IPS-18c (cell line): ENCODE data around the gene DAPL1.

Experiments
- H3K4me3 ChIP-seq: 2 replicates; pipeline ENCODE4 v1.7.0; 2013; ENCODE audit warnings: low read depth, mild to moderate bottlenecking, low read length, moderate library complexity; ENCODE audit not compliant: insufficient read depth
- H3K9me3 ChIP-seq: one replicate; pipeline ENCODE4 v1.6.1; 2013; ENCODE audit warnings: mild to moderate bottlenecking, low read length, moderate library complexity; ENCODE audit not compliant: control insufficient read depth, insufficient read depth

The DAPL1 gene, protein sequence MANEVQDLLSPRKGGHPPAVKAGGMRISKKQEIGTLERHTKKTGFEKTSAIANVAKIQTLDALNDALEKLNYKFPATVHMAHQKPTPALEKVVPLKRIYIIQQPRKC

DNA sequence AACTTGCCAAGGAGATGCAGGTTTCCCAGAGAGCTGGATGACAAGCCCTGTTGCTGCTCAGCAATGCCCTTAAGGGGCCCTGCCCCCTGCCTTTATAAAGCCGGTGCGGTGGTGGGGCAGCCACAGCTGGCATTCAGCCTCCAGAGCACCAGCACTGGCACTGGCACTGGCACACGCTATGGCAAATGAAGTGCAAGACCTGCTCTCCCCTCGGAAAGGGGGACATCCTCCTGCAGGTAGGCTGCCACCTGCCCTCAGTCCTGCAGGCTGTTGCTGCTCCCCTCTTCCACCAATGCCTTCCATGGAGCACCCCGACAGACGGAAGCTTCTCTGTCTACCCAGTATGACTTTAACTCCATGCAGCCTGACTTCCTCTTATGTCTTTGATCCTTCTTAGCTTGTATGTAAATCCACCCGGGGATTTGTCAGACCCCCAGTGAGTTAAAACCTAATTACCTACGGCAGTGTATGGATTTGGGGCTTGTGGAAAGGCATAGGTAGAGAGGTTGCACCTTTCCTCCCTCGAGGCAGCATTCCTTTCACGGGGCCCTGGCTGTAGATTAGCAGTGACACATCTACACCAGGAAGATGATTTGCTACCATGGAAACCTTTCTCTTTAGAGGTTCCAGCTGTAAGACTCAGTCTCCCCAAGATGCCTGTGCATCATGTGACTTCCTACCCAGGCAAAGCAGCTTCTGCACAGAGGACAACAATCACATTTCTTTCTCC lies at the start of gene DAPL1:
Gene DAPL1, plus strand, starts transcription at position 123 of the 730 bp plus-strand sequence. Its CDS starts 56 bp downstream, at position 179.
- Histone ChIP-seq H3K4me3 (no peak within 1 kb of the TSS), H3K9me3 (no peaks in the 10 kb centered on the region)

DNA sequence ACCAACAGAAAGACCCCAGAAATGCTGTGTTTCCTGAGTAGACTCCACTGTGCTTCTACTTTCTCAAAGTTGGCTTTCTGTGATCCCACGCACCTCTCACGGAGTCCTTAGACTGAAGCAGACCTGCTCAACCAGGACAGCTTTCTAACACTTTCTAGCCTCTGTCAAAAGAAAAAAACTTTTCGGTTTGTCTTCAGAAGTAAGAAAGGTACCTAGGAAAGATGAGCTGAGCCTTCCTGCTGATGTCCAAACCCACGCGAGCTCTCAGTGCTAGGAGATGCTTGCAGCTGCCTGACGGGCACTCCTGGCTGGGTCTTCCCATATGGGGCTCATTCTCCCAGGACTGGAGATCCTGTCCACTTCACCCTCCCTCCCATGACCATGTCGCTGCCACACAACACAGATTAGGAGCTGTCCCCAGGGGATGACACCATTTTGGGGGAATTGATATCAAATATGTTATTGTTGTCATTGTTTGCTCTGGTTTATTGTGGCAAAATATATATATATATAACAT lies 49.2 kb upstream of the DAPL1 start:
- Histone ChIP-seq H3K4me3 (no peak overlapping the region), H3K9me3 (no peaks in the 10 kb centered on the region)

DNA sequence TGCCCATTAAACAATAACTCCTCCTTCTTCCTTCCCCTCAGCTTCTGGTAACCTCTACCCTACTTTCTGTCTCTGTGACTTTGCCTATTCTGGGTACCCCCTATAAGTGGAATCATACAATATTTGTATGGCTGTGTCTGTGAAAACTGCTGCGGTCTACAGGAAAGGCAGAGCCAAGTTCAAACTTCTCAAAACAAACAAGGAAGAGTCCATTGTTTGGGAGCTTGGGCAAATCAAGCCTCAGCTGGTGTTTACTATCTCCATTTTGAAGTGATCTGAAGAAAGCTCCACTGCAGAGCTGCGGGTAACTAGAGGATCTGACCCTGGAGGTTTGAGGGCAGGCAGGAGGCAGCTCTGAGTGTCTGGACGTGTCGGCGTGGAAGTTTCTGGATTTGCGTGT lies 48.6 kb upstream of the DAPL1 start:
- no peak overlapping the region for H3K4me3 ChIP-seq
- no peaks in the 10 kb centered on the region for H3K9me3 ChIP-seq

DNA sequence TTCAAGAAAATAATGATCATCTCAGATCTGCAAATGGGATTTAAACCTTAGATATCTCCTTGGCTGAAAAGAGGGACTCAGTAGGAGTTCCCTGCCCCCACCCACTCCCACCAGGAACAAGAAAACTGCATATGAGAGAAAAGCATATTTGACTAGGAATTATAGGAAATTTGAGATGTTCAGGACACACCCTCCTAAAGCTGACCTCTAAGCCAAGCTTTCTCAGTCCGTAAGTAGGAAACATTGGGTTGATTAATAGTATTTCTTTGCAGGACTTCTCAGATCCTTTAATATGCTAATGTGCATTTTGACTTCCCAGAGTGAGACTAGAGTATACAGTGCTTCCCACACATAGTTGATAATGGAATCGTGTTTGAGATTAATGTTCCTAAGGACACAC lies 47.8 kb upstream of the DAPL1 start:
- Histone ChIP-seq H3K4me3 (no peak overlapping the region), H3K9me3 (no peaks in the 10 kb centered on the region)

DNA sequence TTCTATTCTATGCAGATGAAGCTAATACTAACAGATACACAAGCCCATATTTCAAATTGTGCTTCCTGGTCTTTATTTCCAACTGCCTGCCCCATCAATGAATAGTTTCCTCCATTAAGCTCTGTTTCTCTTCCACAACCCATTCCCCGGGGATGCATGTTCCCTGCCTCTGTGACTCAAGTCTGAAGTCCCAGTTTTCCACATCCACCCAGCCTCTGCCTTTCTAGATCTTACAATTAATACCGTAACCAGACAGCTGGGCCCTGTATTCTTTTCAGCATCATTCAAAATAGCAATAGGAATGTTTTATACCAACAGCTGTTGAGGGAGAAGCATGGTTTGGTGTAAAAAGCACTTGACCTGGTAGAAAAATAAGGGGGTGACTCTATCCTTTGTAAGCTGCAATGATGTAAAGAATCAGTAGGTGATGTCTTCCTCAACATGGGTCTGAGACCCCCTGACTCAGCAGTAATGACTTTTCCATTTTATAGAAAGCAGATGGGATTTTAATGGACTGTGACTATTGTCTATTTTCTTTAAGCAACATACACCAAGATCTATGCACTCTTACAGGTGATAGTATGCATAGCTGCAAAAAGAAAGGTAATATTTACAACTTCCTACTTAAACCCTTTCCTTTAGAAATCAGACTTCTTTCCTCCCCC lies 46.1 kb upstream of the DAPL1 start:
- H3K4me3 ChIP-seq = no peak overlapping the region
- H3K9me3 ChIP-seq = no peaks in the 10 kb centered on the region

DNA sequence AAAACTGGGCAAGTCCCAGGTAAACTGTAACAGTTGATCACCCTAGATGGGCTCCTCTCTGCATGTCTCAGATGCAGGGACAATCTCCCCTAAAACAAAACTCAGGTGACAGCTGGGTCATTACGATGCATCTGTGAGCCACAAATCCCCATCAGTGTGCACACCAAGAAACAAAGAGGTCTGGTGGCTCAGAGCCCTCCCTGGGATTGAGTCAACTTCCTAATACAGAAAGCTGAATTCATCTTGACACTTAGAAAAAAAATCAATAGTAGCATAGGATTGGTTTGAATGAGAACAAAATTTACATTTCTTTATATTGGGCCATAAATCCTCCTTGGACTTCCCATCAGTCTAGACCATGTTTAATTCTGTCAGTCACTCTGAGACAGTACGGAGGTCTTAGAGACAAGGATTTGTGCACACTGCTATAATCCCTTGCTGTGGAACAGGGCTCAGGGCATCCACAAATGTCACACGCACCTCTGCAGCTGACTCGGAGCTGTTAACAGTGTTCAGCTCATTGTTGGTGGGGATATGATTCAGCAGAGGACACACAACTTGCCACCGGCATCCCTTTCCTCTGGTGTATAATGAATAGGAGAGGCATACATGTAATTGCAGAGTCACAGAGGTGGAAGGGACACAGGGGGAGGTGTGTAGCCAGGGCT lies 44.5 kb upstream of the DAPL1 start:
- no peak overlapping the region for H3K4me3 ChIP-seq

DNA sequence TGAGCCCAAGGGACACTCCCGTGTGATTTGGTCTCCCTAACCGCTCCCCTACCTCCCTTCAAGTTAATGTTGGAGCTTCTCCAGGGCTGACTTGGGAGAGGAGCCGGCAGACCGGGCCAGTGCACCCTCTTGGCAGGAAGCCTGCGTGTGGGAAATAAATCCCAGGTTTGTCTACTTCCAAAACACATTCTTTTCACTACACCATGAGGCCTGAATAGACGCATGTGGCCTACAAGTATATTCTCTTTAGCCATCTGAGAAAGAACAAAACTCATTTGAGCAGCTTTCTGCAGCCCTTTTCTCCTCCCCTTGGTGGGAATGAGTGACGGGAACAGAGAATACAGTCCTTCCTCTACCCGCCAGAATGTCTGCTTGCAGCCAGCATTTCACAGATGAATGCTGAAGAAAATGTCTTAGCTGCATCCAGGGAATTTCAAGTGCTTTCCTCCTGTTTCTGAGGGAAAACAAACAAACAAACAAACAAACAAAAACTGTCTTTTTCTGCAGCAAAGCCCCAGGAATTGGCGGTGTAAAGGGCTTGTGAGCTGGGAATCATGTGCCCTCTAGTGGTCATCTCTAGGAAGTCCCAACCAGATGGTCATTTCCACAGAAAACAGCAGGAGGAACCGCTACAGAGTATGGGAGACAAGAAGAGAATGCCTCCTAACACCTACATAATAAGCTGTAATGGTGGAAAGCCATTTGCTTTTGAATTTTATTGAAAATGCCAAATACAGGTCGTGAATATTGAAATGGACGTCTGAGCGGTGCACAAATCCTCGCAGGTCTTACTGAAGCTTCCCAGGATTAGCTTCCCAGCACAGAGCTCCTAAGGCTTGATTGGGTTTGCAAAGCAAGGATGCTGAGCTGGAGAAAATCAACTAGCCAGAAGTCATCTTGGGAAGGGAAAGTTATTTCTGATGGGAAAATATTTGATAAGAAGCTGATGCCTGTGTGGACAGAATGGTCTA lies 41.2 kb upstream of the DAPL1 start:
- no peaks in the 10 kb centered on the region for H3K9me3 ChIP-seq
- H3K4me3 ChIP-seq = no peak overlapping the region

More for the DNA sequence above, 44.5 kb upstream of the DAPL1 start:
- no peaks in the 10 kb centered on the region for H3K9me3 ChIP-seq

DNA sequence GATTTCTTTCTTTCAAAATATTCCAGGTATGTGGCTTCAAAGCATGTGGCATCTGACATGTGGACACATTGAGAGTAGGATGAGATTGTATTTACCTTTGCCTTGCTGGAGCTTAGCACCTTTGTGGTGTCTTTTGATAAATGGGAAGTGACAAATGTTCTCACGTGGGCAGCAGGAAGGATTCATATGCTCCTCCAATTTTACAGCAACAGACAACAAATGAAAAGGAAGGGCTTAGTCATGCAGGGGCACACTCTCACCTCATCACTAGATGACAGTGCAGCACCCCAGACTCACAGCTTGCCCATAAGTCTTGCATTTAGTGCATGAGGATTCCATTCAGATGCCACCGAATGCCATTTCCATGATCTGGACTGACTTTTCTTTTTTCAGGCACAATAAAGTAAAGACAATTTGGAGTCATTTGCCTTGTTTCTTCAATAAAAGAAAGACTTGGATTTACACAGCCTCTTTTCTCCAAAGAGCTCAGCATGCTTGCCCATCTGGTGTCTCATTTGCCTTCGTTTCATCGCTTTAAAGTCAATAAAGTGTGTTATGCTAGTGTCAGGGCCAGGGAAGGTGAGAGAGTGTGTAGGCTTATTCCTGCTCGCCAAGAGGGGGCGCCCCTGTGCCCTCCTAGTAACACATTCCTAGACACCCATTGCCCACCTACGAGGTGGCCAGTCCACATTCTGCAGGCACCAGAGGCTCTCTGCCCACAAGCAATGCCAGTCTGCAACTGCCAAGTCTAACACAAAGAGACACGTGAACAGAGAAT lies 39.6 kb upstream of the DAPL1 start:
- Histone ChIP-seq H3K4me3 (no peak overlapping the region), H3K9me3 (no peaks in the 10 kb centered on the region)

DNA sequence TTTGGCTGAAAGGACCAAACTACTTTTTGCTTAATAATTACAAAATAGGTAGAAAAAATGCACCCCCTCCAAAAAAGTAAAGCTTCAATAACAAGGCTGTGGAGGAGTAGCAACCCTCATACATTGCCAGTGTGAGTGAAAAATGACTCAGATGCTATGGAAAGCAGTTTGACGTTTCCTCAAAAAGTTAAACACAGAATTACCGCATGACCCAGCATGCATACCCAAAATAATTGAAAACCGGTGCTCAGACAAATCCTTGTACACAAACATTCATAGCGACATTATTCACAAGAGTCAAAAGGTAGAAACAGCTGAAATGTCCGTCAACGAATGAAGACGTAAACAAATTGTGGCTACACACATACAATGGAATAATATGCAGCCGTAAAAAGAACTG lies 38.8 kb upstream of the DAPL1 start:
- no peak overlapping the region for H3K4me3 ChIP-seq
- no peaks in the 10 kb centered on the region for H3K9me3 ChIP-seq

DNA sequence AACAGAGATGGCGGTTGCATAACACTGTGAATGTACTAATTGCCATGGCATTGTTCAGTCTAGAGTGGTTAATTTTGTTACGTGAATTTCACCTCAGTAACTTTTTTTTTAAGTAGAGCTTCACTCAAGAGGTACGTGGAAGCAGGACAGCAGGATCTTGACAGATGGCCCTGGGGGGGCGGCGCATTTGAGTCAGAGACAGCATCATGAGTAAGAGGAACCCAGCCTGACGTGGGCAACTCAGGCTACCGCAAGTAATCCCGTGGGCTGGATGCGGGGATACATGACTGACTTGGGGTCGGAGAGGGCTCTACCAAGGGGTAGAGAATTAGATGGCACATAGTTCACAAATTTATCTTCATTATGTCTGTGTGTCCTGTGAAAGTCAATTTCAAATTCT lies 38.1 kb upstream of the DAPL1 start:
- H3K4me3 ChIP-seq = no peak overlapping the region

DNA sequence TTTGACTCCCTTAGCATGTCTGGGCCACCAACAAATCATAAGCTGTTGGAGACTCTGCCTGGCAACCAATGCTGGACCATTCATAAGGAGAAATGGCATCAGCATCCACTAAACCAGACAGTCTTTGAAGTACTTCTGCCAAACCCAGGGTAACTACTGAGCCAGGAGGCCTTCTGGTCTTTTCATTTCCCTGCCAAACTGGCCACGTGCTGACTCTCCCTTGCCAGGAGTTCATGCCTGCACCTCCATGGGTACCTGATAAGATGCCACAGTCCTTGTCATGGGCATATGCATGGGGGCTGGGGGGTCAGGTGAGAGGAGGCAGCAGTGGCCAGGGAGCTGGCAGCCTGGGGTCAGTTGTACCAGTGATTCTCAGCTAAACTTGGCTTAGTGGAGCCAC lies 34.2 kb upstream of the DAPL1 start:
- H3K4me3 ChIP-seq = no peak overlapping the region
- no peaks in the 10 kb centered on the region for H3K9me3 ChIP-seq

More for the DNA sequence above, 38.1 kb upstream of the DAPL1 start:
- H3K9me3 ChIP-seq = no peaks in the 10 kb centered on the region

DNA sequence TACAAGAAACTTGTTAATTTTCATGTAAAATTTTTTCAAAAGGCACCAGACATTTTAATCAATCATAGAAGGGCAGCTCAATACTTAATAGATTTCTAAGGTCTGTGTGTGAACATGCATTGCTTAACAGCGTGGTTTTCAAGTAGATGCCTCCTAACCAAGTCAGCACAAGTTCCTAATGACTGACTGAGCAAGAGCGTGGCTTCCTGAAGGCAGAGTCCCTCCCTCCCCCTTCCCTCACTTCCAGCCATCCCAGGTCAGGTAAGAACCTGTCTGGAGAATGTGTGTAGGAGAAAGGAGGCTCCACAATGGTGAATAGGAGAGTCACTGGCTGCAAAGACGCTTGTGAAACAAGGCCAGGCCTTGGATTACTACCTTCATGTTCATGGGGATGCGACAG lies 33.5 kb upstream of the DAPL1 start:
- Histone ChIP-seq H3K9me3 (no peaks in the 10 kb centered on the region), H3K4me3 (no peak overlapping the region)

DNA sequence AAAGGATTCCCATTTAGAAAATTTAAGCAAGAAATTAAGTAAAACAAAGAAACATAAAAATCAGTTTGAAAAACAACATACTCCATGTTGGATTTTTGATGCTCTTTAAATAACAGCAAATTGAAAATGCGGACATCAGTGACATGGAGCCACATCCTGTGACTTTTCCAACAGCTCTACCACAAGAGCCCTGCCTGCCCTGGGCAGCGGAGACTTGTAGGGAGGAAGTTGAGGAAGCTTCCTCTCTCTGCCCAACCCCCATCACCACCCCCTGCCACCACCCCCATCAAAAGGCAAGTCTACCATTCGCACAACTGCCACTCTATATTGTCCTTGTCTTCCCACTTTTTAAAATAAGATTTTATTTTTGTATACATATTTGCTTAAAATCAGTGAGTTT lies 32.8 kb upstream of the DAPL1 start:
- H3K9me3 ChIP-seq = no peaks in the 10 kb centered on the region
- H3K4me3 ChIP-seq = no peak overlapping the region

DNA sequence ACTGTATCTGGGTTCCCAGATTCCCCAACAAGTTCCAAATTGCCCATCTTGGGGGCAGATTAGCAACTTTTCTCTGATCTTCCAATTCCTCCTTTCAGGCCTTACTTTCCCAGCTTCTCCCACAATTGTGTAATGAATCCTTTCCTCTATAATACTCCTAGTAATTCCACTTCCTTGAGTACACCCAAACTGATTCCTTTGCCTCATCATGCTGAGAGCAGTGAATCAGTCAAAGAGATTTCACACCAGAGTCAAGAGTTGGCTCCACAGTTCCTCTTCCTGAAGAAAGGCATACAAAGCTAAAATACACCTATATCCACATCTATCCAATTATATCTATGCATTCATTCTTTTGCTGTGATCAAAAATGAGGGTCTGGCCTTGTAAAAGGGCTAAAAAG lies 28.6 kb upstream of the DAPL1 start:
- Histone ChIP-seq H3K9me3 (no peaks in the 10 kb centered on the region), H3K4me3 (no peak overlapping the region)

DNA sequence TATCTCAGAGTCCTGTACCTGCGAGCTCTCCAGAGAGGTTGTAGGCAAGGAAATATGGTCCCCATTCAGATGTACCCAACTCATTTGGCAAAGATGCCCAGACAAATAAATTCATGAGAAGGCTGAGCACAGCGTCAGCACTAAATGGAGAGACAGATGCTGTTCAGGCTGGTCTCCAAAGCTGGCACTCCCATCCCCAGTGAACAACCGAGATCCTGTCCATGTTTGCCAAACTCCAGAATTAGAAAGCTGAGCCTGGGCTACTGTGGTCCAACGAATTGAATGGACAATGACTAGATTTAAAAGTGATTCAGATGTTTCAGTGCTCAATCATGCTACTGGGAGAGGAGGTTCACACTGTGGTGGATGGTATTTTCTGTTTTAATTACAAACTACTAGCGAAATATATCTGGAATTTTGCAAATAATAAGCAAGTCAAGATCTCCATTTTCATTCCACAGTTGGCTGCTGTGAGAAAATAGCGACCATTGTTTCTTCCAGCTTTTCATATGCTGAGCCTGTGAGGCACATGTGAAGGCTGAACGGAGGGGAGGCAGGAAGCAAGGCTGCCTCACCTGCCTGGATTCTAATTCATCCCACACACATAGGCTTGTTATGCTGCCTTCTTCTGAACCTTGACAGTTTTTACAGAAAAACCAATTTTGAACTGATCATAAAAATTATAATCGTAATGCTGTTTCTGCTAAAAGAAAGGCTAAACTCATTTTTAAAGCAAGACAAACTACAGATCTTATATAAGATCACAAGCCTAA lies 22.6 kb upstream of the DAPL1 start:
- H3K9me3 ChIP-seq = no peaks in the 10 kb centered on the region
- H3K4me3 ChIP-seq = no peak overlapping the region
